Natural killer cell treated with Interleukin-12 subunit alpha and Interleukin-12 subunit beta and Interleukin-15 and Interleukin-18, amount 100 ng/mL, for 72 hours (primary cell): Measurements from ENCODE around the gene NT5DC4. TPM values are rescaled to one million over a fixed set of nuclear protein-coding genes. Genes with fewer than 3 reads are reported as not detected.

ENCODE experiments used
- ATAC-seq, 2 donors: fragments of 150-1000 bp; cut with Tn5 transposase in 1 of 2; sonication (Bioruptor Pico), chemical (Tn5 transposase) in 1 of 2; 2 replicates each; pipeline ENCODE4 v1.10.0; 2021
- DNase-seq: peaks from one replicate; pipeline ENCODE4 v3.0.0; 2022; ENCODE audit warnings: low spot score
- H3K27ac Mint-ChIP-seq, 2 donors: 1 replicate in 1 of 2; 2 replicates in 1 of 2; pipeline ENCODE4 v1.8.0; 2022; ENCODE audit warnings: mixed read lengths in 2 of 2, mild to moderate bottlenecking in 1 of 2, moderate library complexity in 1 of 2
- H3K27me3 Mint-ChIP-seq, 2 donors: 1 replicate in 1 of 2; 2 replicates in 1 of 2; pipeline ENCODE4 v1.8.0; 2022; ENCODE audit warnings: mixed read lengths in 2 of 2
- H3K36me3 Mint-ChIP-seq: one replicate; pipeline ENCODE4 v1.8.0; 2022; ENCODE audit warnings: mixed read lengths
- H3K4me1 Mint-ChIP-seq, 2 donors: 1 replicate in 1 of 2; 2 replicates in 1 of 2; pipeline ENCODE4 v1.8.0; 2022; ENCODE audit warnings: low read depth in 2 of 2, mixed read lengths in 2 of 2, mild to moderate bottlenecking in 1 of 2
- H3K4me3 Mint-ChIP-seq: one replicate; pipeline ENCODE4 v1.8.0; 2022; ENCODE audit warnings: mixed read lengths
- H3K9me3 Mint-ChIP-seq: 2 replicates; pipeline ENCODE4 v1.8.0; 2022; ENCODE audit warnings: mixed read lengths
- total RNA-seq, 2 donors: library from RNA; stranded (reverse); gene quantifications; one replicate each; pipeline ENCODE4 v1.2.3, GENCODE V29; 2022

NT5DC4 gene
- total RNA-seq, 2 donors from 2014 or later: not detected

GRCh38 chr2:112722816-112723546 is 2.2 kb downstream of the NT5DC4 start:
- Mint-ChIP-seq H3K27ac (peak overlapping the region in 1 of 2 donors; percentile 21), H3K9me3 (no peaks in the 10 kb centered on the region), H3K36me3 (no peaks in the 10 kb centered on the region), H3K4me1 (peaks cover 0 to 8% of the 10 kb centered on the region in 2 donors), H3K4me3 (no peak overlapping the region), H3K27me3 (no peaks in the 10 kb centered on the region)
- DNase-seq (no peak), ATAC-seq (no peak)

GRCh38 chr2:112723547-112723940 is 2.7 kb downstream of the NT5DC4 start:
- Mint-ChIP-seq H3K4me3 (no peak overlapping the region), H3K27ac (peak overlapping the region in 1 of 2 donors; percentile 21), H3K9me3 (no peaks in the 10 kb centered on the region), H3K36me3 (no peaks in the 10 kb centered on the region), H3K27me3 (no peaks in the 10 kb centered on the region), H3K4me1 (peaks cover 0 to 8% of the 10 kb centered on the region in 2 donors)
- ATAC-seq: no peak
- DNase-seq: no peak

DNA sequence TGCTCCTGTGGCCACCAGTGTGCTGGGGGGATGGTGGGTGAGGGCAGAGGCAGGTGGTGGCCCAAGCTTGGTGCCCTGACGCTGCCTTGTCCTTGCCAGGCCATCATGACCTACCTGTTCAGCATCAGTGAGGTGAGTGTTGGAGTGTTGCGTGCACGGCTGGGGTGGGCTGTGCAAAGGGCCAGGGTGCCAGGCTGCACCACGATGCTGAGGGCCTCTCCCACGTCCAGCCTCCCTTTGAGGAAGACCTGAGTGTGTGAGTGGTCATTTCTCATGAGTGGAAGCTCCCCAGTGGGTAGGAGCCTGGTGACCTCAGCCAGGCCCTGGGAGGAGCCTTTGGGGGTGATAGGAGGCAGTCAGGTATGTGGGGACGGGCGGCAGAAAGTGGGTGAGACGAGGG is 3.2 kb downstream of the NT5DC4 start:
- no peak for DNase-seq
- Mint-ChIP-seq H3K4me3 (no peak overlapping the region), H3K9me3 (no peaks in the 10 kb centered on the region), H3K27ac (no peak overlapping the region), H3K4me1 (peaks cover 0 to 8% of the 10 kb centered on the region in 2 donors), H3K36me3 (no peaks in the 10 kb centered on the region), H3K27me3 (no peaks in the 10 kb centered on the region)
- ATAC-seq: no peak

GRCh38 chr2:112724591-112725525 is 4.0 kb downstream of the NT5DC4 start:
- Mint-ChIP-seq H3K36me3 (no peaks in the 10 kb centered on the region), H3K4me3 (no peak overlapping the region), H3K4me1 (peaks cover 0 to 8% of the 10 kb centered on the region in 2 donors), H3K27me3 (no peaks in the 10 kb centered on the region), H3K9me3 (no peaks in the 10 kb centered on the region), H3K27ac (peak overlapping the region in 1 of 2 donors; percentile 62)
- no peak for DNase-seq
- ATAC-seq: no peak

DNA sequence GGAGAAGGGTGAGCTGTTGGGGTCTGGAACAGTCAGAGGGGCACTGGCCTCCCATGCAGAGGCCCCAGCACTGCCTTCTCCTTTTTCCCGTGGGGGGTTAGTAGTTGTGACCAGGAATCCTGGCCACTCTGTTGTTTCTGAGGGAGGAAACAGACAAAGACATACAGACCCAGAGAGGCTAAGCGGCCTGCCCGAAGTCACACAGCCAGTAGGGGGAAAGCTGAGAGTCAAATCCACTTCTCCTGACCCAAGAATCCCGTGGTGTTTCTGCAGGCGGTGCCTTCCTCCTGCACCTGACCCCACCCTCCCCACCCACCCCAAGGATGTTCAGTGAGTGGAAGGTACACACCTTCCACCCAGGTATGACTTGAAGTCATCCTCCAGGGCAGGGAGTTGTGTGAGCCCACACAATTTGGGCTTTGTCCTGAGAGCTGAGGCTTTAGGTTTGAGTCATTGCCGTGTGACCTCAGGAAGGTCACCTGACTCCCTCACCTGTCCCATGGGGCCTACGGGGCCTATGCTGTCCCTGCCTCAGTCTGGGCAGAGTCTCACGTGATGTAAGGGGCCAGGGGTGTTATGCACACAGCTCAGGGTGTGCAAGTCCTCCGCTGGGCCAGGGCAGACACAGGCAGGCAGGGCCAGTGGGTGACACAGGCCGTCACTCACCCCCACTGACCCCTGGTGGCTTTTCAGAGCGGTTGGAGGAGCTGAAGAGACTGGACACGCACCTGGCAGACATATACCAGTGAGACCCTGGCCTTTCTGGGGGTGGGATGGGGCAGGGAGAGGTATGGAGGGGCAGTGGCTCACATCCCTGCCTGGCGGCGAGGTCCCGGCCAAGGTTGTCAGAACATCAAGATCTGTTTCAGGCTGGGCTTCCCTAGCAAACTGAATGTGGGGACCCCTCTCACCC is 5.0 kb downstream of the NT5DC4 start:
- no peaks in the 10 kb centered on the region for H3K36me3 Mint-ChIP-seq
- ATAC-seq: no peak
- H3K27ac Mint-ChIP-seq: peak overlapping the region in 1 of 2 donors; percentile 62

GRCh38 chr2:112726487-112727190 is 5.8 kb downstream of the NT5DC4 start:
- Mint-ChIP-seq H3K4me3 (no peak overlapping the region), H3K36me3 (no peaks in the 10 kb centered on the region), H3K27me3 (no peaks in the 10 kb centered on the region), H3K9me3 (no peaks in the 10 kb centered on the region), H3K27ac (no peak overlapping the region), H3K4me1 (peaks cover 0 to 8% of the 10 kb centered on the region in 2 donors)
- DNase-seq: peak; percentile 89
- ATAC-seq: peak; percentile 92 to 93

More for the DNA sequence above, 5.0 kb downstream of the NT5DC4 start:
- no peaks in the 10 kb centered on the region for H3K27me3 Mint-ChIP-seq
- H3K9me3 Mint-ChIP-seq: no peaks in the 10 kb centered on the region
- H3K4me1 Mint-ChIP-seq: peaks cover 0 to 8% of the 10 kb centered on the region in 2 donors
- H3K4me3 Mint-ChIP-seq: no peak overlapping the region
- no peak for DNase-seq

DNA sequence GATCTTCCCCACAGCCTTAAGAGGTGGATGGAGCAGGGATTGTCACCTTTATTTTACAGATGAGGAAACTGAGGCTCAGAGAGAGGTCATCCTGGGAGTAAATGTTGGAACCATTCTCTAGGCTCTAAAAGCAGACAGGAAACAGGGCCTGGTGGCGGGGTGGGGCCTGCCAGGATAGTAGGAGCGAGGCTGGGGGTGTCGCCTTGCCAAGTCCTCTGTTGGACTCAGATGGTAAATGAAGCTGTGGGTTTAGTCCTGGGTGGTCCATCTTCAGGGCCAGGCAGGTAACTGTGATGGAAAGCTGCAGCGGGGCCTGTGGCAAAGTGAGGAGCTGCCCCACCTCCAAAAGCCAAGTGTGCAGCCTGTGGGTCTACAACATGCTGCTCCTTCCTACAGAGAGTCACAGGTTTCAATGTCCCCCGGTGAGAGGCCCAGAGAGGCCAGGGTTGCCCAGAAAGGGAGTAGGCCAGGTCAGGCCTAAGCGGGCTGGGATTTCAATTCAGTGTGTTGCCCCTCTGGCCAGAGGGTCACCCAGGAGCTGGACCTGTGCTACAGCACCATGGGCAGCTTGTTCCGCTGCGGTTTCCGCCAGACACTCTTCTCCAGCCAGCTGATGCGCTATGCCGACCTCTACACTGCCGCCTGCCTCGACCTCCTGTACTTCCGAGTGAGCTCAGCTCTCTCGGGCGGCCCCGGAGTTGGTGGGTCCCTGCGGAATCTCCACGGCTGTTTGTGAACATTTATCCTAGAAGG is 6.6 kb downstream of the NT5DC4 start:
- no peak for DNase-seq
- H3K27me3 Mint-ChIP-seq: no peaks in the 10 kb centered on the region
- no peak overlapping the region for H3K27ac Mint-ChIP-seq
- no peaks in the 10 kb centered on the region for H3K36me3 Mint-ChIP-seq
- no peak overlapping the region for H3K4me3 Mint-ChIP-seq
- no peaks in the 10 kb centered on the region for H3K9me3 Mint-ChIP-seq
- peaks cover 0 to 8% of the 10 kb centered on the region in 2 donors for H3K4me1 Mint-ChIP-seq
- no peak for ATAC-seq

DNA sequence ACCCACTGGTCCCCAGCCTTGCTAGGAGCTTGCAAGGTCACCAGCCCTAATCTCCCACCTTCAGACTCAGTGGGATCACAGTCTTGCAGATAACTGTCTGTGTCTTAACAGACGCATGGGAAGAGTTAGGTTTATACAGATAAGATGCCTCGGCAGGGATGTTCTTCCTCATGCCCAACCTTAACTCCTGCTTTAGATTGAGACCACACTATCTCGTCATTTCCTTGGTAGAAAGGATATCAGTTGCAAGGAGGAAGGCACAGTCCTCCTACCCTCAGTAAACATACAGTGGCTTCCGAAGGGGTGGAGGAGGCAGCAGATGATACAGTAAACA is 7.2 kb downstream of the NT5DC4 start:
- Mint-ChIP-seq H3K4me1 (peaks cover 0 to 8% of the 10 kb centered on the region in 2 donors), H3K27ac (no peak overlapping the region), H3K4me3 (no peak overlapping the region), H3K27me3 (no peaks in the 10 kb centered on the region), H3K36me3 (no peaks in the 10 kb centered on the region), H3K9me3 (no peaks in the 10 kb centered on the region)
- DNase-seq (no peak), ATAC-seq (no peak)

- Mint-ChIP-seq H3K4me1 (peaks cover 0 to 8% of the 10 kb centered on the region in 2 donors), H3K27ac (no peak overlapping the region), H3K27me3 (no peaks in the 10 kb centered on the region), H3K4me3 (no peak overlapping the region), H3K36me3 (no peaks in the 10 kb centered on the region), H3K9me3 (no peaks in the 10 kb centered on the region)
- ATAC-seq (no peak), DNase-seq (no peak)
Measured at GRCh38 chr2:112728378-112729175, 7.8 kb downstream of the NT5DC4 start.

- ATAC-seq (no peak), DNase-seq (no peak)
- H3K4me3 Mint-ChIP-seq: no peak overlapping the region
- no peak overlapping the region for H3K27ac Mint-ChIP-seq
- peaks cover 0 to 8% of the 10 kb centered on the region in 2 donors for H3K4me1 Mint-ChIP-seq
- no peaks in the 10 kb centered on the region for H3K27me3 Mint-ChIP-seq
- no peaks in the 10 kb centered on the region for H3K36me3 Mint-ChIP-seq
- H3K9me3 Mint-ChIP-seq: no peaks in the 10 kb centered on the region
Measured at GRCh38 chr2:112730216-112730615, 9.4 kb downstream of the NT5DC4 start.

GRCh38 chr2:112730791-112731190 is 10.0 kb downstream of the NT5DC4 start:
- no peak for DNase-seq
- Mint-ChIP-seq H3K36me3 (no peaks in the 10 kb centered on the region), H3K4me1 (peaks cover 0 to 8% of the 10 kb centered on the region in 2 donors)

GRCh38 chr2:112731479-112731878 is 10.7 kb downstream of the NT5DC4 start:
- peaks cover 0 to 7% of the 10 kb centered on the region in 2 donors for H3K4me1 Mint-ChIP-seq
- H3K36me3 Mint-ChIP-seq: no peaks in the 10 kb centered on the region
- no peak for DNase-seq
- no peaks in the 10 kb centered on the region for H3K9me3 Mint-ChIP-seq
- no peak overlapping the region for H3K27ac Mint-ChIP-seq
- no peak for ATAC-seq
- no peak overlapping the region for H3K4me3 Mint-ChIP-seq
- no peaks in the 10 kb centered on the region for H3K27me3 Mint-ChIP-seq

More at GRCh38 chr2:112730791-112731190, 10.0 kb downstream of the NT5DC4 start:
- no peak overlapping the region for H3K4me3 Mint-ChIP-seq
- no peak for ATAC-seq
- H3K27ac Mint-ChIP-seq: peak overlapping the region in 1 of 2 donors; percentile 12
- no peaks in the 10 kb centered on the region for H3K27me3 Mint-ChIP-seq
- H3K9me3 Mint-ChIP-seq: no peaks in the 10 kb centered on the region
